Measurements from ENCODE around the gene ADARB1.

ADARB1 gene

DNA sequence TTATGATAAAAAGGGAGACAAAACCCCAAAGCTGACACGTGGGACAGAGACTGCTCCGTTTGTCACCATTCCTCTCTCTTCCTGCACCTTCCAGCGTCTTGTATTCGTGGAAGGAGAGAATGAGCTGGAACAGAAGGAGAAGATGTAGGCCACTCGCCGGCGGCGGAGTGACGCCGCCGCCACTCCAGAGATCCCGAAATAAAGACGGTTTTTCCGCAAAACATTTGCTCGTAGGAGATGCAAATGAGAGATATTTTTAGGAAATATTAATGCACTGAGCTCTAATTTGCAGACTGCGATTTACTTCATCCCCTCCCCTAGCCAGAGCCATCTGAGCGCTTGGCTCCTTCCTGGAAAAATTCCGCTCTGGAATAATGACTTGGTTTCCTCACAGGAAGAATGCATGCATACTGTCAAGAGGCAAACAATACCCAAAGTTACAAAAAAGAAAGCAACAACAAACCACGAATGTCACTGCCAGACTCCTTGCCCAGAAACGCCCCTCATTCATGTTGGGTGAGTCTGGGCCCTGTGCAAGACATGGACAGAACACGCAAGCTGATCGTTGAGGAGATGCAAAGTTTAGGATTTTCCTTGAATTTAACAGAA lies 18.0 kb upstream of the ADARB1 start:
- no peak for FAIRE-seq

DNA sequence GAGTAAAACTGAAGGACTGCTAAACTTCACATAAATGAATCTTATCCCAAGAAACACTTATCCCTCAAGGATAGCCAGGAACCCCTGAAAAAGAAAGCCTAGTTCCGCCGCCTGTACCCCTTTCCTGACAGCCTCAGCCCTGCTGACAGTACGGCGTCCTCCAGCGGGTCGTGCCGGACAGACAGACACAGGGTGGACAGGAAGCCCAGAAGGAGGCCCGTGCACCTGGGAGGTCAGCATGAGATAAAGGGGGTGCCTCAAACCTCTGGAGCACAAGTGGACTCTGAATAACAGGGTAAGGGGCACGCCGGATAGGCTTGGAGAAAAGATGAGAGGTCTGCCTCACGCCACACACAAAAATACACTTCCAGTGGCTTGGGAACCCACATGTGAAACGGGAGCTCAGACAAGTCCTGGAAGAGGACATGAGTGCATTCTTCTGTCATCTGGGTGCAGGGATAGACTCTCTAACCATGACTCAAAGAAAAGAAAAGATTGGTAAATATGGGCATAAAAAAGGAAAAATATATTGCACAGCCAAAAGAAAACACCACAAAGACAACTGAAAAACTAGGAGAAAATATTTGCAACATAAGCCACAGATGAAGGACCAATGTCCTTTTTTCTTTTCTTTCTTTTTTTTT lies 17.3 kb upstream of the ADARB1 start:
- no peak for FAIRE-seq

DNA sequence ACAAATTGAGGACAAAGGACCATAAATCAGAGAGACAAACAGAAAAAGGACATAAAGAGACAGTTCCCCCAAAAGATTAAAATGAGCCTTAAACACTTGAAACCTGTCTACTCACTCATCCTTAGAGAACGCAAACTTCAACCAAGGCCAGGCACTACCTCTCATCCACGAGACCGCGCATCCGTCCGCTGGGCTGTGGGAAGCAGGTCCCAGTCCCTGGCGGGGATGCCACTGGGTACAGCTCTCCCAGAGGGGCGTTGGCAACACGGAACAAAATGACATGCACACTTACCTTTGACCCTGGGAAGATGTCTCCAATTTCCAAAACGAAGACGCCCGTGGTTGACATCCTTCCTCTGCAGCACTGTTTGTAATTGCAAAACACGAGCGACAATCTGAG lies 16.5 kb upstream of the ADARB1 start:
- FAIRE-seq: no peak

DNA sequence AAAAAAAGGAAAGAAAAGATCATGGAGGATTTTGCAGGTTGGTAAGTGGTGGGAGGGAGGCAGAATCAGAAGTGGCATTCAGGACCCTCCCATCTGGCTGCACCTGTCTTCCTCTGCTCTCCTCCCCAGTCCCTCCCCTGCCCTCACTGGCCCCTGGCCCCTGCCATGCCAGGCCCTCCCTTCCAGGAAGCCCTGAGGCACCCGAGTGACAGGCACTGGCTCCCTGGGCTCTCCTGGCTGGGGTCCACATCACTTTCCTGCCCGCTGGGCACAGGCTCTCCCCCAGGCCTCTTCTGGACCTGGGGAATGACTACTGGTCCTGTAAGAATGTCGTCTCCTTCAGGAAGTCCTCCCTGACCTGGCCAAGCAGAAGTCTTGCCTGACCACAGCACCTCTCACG lies 15.3 kb upstream of the ADARB1 start:
- no peak for FAIRE-seq

DNA sequence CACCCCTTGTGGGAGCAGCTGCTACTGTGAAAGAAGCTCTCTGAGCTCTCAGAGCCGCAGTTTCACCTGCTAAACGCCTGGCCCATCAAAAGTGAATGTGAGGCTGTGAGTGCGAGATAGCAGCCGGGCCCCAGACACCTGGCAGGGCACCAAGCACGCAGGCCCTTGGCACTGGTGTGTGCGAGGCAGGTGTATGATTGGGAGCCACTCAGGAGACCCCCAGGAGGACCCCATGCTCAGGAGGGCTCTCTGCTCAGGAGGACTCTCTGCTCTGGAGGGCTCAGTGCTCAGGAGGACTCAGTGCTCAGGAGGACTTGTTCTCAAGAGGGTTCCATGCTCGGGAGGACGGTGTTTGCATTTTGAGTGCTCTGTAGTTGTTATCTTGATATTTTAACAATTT lies 14.3 kb upstream of the ADARB1 start:
- no peak for FAIRE-seq

DNA sequence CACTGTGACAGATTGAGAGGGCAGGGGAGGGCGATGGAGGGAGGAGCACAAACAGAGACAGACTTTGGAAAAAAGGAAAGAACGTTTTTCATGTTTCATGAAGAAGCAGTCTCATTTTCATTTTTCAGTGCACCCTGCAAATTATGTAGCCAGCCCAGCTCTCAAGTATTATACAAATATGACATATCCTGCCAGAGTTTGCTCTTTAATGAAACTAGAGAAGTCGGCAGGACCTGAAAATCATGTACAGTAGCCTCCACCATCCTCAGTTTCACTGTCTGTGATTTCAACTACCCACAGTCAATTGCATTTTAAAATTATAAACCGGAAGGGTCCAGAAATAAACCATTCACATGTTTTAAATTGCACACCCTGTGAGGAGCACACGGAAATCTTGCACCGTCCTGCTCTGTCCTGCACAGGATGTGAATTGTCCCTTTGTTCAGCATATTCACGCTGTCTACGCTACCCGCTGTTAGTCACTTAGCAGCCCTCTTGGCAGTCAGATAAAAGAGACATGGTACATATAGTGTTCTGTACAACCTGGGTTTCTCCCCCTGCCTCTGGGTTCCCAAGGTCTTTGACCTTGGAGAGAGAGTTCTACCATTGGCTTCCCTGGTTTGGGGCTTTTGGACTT lies 13.6 kb upstream of the ADARB1 start:
- FAIRE-seq: no peak

DNA sequence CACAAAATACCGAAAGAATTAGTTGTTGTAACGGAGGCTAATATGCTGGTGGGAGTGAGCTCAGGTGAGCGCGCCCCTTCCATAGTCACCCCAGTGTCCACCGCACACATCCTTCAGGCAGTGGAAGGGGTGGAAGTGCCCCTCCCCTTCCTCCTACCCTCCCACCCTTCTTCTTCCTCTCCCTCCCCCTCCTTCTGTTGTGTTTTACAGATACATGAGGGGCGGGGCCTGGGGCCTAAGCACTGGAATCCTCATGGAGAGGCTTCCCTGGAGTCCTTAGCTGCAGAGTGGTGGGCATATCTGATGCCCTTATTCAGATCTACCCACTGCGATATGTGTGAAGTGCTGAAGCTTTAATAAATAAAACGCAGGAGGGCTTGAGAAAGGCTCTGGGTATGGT lies 10.3 kb upstream of the ADARB1 start:
- FAIRE-seq: no peak

DNA sequence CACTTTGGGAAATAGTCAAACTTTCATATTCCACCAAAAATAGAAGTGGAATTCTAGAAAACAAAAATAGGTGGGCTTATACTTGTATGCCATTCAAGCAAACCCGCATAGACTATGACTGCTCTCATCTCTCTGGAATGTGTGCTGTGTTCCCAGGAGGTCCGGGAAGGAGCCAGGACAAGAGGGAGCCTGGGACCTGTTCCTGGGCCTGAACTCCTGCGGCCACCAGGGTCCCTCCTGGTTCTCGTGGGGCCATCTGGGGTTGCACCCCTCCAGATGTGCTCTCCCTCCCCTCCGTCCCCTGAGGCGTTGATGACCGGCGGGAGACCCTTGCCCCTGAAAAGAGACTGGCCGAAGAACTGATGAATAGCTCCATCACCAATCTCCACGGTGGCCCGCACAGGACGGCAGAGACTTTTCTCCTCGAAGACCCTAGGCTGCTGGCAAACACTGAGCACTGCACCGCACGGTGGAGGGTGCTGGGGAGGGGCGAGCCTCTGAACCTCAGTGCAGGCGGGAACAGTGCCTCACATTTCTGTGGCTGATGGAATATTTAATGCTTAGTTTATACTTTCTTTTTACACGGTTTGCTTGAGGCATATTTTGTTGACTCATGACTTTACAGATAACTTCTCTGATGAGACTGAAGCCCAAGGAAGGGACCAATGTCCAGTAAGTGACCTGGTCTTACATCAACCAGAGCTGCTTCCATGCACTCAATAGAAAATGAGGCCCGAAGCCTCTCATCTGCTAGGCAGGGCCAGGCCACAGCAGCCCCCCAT lies 9.6 kb upstream of the ADARB1 start:
- FAIRE-seq: no peak

DNA sequence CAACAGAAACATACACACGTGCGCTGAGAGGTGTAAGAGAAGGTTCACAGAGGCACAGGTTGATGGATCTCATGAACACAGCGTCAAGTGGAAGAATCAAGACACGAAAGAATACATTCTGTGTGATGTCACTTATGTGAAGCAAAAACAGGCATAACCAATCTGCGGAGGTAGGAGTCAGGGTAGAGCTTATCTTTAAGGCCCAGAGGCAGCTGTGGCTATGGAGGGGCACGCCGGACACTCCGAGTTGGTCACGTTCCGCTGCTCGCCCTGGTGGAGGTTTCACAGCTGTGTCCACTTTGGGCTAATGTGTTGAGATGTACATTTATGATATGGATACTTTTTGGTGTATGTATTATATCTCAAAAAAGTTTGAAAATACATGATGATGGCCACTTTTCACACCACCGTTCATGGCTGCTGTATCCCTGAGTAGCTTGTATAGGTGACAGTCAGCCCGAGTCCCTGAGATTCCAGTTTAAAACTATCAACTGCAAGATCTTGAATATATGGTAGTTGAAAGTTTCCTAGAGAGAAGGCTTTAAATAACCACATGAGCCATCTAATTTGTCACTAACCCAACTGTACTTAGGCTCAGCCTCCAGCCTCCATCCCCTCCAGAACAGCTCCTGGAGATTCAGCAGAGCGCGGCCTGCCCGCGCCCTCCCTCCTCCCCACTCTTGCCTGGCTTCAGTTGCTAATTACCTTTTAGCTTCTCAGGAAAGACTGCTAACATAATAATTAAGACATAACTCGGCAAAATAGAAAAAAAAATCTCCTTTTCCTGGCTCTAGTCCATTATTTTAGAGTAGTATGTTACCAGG lies 6.7 kb upstream of the ADARB1 start:
- FAIRE-seq: no peak

DNA sequence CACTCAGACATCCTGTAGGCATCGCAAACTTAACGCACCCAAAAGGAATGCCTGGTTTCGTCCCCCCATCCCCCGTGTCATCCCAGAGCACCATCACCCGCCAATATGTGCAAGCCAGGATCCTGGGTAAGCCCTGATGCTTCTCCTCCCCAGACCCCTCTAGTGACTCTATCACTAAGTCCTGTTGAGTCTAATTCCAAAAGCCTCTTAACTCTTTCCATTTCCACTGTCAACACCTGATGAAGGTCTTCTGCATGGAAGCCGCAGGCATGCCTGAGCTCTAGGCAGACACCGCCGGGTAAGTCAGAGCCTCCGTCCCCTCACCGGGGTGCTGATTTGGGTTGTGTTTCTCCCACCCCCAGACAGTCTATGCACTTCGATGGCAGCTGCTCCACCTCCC lies 5.3 kb upstream of the ADARB1 start:
- no peak for FAIRE-seq

DNA sequence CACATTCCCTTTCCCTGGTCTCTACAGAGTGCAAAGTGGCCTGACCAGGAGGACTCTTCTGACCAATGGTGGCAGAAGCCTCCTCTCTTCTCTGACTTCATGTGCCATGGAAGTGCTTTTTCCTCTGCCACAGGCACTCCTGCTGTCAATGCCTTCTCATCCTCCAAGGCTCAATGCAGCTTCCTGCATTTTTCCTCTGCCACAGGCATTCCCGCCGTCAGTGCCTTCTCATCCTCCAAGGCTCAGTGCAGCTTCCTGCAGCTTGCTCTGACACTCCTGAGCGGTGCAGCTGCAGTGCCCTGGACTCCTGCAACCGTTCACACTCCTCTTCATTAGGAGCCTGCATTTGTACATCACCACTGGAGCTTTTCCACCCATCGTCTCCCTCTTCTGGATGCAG lies 4.7 kb upstream of the ADARB1 start:
- no peak for FAIRE-seq

DNA sequence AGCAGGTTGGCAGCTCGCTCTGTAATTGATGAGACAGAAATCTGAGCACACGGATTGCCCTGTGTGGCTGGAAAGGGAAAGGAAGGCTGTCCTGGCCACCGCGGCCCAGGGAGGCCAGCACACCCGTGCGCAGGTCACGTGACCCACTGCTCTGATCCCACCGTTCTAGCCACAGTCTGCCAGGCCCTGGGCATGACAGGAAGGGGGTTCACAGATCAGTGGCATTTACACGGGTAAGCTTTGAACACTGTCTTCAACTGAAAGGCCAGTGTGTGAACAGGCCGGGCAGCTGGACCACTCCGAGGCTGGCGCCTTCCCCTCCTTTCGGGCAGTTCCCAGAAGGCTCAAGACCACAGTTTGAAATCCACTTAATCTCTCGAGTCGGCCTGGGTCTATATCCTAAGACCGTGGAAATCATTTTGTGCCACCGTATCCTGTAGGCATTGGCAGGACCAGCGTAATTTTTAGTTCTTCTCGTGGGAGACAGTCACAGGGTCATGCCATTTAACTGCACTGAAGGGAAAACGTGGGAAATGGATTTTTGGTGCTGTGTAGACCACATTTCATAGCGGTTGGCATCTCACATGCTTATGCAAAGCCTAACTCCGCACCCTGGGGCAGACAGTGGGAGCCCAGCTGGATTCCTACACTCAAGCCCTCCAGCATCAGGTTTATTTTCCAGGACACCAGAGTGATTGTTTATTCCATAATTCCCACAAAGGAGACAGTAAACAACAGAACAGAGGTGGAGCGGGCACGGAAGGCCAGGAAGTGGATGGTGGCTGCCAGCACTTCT lies 3.1 kb upstream of the ADARB1 start:
- FAIRE-seq: no peak

DNA sequence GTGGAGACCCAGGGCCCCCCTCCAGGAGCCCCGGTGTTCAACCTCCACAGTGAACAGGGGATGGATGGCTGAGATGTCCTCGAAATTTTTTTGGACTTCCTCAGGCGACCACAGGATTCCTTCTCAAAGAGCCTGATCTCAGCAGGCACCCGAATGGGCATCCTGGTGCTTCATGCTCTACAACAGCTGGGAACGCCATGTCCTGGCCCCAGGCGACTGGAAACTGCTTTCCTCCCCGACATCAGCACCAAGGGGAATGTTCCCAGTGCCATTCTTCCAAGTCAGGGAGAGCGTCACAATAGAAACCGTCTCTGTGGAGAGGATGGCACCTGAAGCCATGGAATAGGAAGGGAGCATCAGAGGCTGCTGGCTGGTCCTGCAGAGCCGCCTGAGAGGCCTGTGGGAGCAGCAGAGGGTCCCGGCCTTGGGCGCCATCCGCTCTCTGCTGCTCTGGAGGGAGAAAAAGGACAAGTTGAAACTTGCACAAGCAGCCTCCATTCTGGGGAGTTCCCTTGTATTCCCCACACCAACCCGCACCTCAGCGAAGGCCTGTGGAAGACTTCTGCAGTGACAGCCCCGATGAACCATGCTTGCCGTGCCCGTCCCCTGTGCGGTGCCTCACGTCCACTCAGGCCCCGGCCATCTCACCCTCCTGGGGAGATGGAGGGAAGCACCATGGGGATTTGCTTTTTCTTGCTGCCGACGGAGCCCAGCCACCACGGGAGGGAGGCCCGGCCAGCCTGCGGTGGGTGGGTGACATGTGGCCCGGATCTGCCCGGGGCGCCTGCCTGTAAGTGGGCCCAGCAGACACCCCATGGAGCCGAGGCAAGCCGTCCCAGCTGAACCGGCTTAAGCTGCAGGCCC lies 2.3 kb upstream of the ADARB1 start:
- FAIRE-seq: no peak

DNA sequence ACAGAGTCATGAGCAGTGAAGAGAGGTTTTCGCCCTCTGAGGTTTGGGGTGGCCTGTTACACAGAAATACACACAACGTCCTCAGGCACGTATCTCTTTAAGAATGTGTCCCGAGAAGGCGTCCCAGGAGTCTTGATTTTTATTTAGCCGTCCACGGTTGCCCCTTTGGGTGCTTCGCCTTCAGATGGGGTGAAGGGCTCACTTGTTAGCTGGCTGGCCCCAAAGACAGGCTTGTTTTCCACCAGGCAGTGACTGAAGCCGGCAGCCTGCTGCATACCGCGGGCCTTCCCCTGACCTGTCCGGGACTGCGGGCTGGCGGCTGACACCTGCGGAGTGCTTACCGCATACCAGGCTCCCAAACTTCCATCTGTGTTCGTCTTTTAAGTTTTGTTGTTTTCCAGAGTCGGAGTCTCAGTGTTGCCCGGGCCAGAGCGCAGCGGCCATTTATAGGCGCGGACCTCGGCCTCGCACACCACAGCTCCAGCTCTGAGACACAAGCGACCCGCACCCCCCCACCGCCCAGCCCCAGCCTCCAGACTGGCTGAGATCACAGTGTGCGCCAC lies 1.6 kb upstream of the ADARB1 start:
- FAIRE-seq: no peak

DNA sequence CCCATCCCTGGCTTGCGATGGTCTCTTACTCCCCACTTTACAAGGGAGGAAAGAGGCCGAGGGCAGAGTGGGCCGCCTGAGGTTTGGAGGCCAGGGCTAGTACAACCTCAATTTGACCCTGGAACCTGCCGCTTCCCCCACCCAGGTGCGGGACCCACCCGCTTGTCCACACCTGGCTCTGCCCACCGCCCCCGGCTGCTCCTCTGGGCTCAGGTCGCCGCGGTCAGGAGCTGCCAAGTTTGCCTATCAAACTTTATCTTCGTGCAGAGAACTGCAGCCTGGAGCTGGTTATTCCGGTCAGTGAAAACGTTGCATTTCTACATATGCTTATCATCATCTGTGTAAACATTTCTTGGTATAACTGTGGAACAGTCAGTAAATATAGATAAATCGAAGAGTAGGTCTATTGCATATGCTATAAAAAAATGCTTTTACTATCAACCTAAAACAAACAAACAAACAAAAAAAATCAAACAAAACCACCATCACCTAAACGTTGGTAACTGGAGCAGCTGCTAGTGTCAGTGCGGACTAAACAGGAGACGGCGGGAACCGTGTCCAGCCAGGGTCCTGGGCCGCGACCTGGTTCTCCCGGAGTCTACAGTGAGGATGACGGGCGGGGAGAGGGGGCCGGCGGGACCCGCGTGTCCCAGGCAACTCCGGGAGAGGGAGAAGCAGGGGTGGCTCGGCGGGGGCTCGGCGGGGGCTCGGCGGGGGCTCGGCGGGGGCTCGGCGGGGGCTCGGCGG lies 906 bp upstream of the ADARB1 start:
- no peak for FAIRE-seq

DNA sequence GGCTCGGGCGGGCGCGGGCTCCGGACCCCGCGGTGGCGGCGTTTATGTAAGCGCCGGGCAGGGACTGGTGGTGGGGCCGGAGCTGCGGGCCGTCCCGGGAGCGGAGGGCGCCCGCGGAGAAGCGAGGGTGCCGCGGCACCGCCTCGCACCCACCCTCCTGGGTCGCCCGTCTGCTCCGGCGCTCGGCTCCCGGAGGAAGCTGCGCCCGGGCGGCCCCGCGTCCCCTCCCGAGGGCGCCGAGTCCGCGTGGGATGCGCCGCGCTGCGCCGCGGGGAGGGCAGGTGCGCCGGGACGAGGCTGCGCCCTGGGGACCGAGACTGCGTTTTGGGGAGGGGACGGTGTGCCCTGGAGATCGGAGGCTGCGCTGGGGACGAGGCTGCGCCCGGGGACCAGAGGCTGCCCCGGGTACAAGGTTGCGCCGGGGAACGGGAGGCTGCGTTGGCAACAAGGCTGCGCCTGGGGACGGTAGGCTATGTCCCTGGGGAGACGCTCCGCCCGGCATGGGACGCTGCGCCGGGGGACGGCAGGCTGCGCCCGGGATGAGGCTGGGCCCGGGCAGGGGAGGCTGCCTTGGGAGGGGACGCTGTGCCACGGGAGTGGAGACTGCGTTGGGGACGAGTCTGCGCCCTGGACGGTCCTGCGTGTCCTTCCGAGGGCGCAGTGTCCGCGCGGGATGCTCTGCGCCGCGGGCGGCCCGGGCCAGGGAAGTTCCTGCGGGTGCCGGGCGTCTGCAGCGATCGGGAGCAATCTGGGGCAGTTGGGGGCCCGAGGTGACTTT lies 627 bp downstream of the ADARB1 start:
- no peak for FAIRE-seq

DNA sequence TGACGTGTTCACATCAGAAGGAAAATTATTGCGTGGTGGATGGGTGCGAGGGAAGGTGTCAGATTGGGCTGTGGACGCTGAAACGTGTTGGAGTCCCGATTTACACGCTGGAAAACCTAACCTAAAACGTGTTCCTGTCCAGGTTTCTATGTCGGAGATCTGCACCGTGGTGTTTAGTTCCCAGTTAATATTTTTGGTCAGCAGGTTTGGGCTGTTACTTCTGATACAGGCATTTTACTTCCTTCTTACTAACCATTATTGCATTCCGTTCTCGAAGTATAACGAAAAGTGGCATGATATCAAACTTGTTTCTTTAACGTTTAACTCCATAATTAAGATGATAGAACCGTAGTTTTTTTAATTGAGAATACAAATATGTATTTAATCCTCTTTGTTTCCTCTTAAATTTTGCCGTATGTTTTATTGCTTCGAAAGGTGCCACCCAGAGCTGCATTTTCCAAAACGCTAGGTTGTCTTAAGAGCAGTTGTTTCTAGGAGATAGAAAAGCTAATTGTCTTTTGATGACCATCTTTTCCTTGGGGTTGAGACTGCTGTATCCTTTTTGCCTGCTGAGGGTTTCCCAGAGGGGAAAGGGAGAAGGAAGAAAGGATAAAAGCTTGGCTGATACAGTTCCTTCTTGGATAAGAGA lies 1.3 kb downstream of the ADARB1 start:
- no peak for FAIRE-seq

DNA sequence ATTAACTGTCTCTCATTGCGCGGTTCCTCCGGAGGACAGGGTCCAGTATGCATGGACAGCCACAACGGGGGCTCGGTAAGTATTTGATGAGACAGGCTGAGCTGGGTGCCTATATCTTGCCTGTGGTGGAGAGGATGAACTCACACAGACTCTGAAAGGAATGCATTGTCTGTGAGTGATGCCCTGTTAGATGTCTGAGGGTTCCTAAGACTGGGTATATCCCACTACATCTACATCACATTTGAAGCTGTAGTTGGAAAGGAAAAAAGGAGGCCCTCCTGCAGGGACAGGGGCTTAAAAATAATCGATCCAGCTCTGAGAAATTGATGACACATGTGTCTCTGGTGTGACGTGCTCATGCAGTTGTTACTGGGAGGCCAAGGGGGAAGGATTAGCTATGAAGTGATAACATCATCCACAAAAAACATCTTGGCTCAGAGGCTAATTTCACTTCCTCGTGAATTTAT lies 1.9 kb downstream of the ADARB1 start:
- no peak for FAIRE-seq
